Measurements from ENCODE around the gene PSME3.

GRCh38 chr17:42844271-42844670 lies 11.1 kb downstream of the PSME3 start, which contains the start of gene AOC2:
- no peak for TF ChIP-seq POLR2AphosphoS5 (IDR thresholded peaks at IDR 0.05; ENCODE audit: insufficient read depth in 1 of 2, low read depth in 1 of 2)
- no peak for TF ChIP-seq CTCF (IDR thresholded peaks at IDR 0.05)
- no peak for TF ChIP-seq POLR2A (IDR thresholded peaks at IDR 0.05)

Measured in vagina (tissue), 2 donors.